ENCODE results near the gene PTPRK.

DNA sequence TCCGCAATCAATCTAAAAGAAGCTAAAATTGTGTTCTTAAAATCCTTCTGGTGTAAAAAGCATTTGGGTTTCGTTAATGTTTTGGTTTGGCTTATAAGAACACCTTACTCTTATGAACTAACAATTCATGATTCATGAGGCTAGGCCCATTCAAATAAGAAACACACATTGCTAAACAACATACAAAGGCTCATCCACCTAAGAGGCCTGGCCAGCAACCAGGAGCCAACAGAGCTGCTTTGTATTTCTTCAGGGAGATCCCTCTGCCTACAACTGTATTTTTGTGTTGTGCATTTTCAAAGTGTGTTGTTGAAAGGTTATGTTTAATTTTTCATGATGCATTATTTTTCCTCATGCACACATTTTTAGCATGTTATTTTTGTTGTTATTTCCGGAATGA is 98.6 kb downstream of the PTPRK start:
- TF ChIP-seq, protein P1, sequence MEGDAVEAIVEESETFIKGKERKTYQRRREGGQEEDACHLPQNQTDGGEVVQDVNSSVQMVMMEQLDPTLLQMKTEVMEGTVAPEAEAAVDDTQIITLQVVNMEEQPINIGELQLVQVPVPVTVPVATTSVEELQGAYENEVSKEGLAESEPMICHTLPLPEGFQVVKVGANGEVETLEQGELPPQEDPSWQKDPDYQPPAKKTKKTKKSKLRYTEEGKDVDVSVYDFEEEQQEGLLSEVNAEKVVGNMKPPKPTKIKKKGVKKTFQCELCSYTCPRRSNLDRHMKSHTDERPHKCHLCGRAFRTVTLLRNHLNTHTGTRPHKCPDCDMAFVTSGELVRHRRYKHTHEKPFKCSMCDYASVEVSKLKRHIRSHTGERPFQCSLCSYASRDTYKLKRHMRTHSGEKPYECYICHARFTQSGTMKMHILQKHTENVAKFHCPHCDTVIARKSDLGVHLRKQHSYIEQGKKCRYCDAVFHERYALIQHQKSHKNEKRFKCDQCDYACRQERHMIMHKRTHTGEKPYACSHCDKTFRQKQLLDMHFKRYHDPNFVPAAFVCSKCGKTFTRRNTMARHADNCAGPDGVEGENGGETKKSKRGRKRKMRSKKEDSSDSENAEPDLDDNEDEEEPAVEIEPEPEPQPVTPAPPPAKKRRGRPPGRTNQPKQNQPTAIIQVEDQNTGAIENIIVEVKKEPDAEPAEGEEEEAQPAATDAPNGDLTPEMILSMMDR (IDR thresholded peaks at IDR 0.05) = no peak
- no peak for TF ChIP-seq POLR2A (IDR thresholded peaks at IDR 0.05)
